ENCODE results near the gene PEAK3. TPM values are rescaled to one million over a fixed set of nuclear protein-coding genes. Genes with fewer than 3 reads are reported as not detected.

The PEAK3 gene
- total and polyA plus RNA-seq, 9 of the 15 experiments (the other 6 are each of a cell fraction or from before 2014, with no cell fraction given): 0.07 to 0.40 TPM; not detected in 7

DNA sequence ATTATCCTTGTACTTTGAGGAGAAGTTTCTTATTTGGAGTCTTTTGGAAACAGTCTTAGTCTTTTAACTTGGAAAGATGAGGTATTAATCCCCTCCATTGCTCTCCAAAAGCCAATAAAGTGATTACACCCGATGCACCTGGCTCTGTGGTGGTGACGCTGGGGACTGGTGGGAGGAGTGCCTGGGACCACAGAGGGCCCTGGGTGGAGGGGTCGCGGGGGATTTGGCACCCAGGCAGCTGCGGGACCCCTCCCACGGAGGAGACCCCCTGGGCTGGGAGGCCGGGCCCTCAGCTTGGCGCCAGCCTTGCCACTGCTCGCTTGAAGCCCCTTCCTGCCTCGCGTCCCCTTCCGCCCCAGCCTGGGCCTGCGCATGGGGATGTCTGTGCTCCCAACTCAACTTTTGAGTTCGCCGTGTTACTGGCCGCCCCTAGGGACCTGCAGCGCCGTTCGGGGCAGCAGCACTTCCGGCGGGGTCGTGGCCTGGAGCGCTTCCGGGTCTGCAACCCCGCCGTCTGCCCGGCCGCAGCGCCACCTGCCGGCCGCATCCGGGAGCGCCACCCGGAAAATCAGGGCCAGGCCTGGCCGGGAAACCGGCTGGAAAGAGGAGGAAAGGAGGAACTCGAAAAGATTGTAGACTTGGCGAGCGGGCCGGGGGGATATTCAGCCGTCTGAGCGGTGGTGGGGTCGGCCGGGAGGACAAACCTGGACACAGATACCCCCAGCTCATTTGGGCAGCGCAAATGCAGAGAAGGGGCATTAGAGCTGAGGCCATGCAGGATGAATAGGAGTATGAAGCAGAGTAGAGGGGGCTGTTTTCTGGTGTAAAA is 8.4 kb downstream of the PEAK3 start (continued):
- TF ChIP-seq, protein P1, sequence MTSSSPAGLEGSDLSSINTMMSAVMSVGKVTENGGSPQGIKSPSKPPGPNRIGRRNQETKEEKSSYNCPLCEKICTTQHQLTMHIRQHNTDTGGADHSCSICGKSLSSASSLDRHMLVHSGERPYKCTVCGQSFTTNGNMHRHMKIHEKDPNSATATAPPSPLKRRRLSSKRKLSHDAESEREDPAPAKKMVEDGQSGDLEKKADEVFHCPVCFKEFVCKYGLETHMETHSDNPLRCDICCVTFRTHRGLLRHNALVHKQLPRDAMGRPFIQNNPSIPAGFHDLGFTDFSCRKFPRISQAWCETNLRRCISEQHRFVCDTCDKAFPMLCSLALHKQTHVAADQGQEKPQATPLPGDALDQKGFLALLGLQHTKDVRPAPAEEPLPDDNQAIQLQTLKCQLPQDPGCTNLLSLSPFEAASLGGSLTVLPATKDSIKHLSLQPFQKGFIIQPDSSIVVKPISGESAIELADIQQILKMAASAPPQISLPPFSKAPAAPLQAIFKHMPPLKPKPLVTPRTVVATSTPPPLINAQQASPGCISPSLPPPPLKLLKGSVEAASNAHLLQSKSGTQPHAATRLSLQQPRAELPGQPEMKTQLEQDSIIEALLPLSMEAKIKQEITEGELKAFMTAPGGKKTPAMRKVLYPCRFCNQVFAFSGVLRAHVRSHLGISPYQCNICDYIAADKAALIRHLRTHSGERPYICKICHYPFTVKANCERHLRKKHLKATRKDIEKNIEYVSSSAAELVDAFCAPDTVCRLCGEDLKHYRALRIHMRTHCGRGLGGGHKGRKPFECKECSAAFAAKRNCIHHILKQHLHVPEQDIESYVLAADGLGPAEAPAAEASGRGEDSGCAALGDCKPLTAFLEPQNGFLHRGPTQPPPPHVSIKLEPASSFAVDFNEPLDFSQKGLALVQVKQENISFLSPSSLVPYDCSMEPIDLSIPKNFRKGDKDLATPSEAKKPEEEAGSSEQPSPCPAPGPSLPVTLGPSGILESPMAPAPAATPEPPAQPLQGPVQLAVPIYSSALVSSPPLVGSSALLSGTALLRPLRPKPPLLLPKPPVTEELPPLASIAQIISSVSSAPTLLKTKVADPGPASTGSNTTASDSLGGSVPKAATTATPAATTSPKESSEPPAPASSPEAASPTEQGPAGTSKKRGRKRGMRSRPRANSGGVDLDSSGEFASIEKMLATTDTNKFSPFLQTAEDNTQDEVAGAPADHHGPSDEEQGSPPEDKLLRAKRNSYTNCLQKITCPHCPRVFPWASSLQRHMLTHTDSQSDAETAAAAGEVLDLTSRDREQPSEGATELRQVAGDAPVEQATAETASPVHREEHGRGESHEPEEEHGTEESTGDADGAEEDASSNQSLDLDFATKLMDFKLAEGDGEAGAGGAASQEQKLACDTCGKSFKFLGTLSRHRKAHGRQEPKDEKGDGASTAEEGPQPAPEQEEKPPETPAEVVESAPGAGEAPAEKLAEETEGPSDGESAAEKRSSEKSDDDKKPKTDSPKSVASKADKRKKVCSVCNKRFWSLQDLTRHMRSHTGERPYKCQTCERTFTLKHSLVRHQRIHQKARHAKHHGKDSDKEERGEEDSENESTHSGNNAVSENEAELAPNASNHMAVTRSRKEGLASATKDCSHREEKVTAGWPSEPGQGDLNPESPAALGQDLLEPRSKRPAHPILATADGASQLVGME (CRISPR knock-in tag; IDR thresholded peaks at IDR 0.05): no peak
- TF ChIP-seq ZNF316 (IDR thresholded peaks at IDR 0.05): no peak
- TF ChIP-seq ZSCAN32 (CRISPR knock-in tag; IDR thresholded peaks at IDR 0.05): no peak
- no peak for TF ChIP-seq LEF1 (IDR thresholded peaks at IDR 0.05)
- TF ChIP-seq ZNF324 (CRISPR knock-in tag; IDR thresholded peaks at IDR 0.05): no peak
- TF ChIP-seq NR2C2 (CRISPR knock-in tag; IDR thresholded peaks at IDR 0.05): peak; percentile 99
- TF ChIP-seq NR2C2 (tag; IDR thresholded peaks at IDR 0.05): peak; percentile 99
- no peak for TF ChIP-seq ZNF449 (CRISPR knock-in tag; IDR thresholded peaks at IDR 0.05)
- peak; percentile 15; the same call in 1 of the 2 replicates for TF ChIP-seq TOE1 (IDR thresholded peaks at IDR 0.05; ENCODE audit: borderline replicate concordance)
- TF ChIP-seq TOE1 (CRISPR knock-in tag; IDR thresholded peaks at IDR 0.05; ENCODE audit: borderline replicate concordance, low read depth): no peak
- peak; percentile 80 for TF ChIP-seq SMC3 (conservative IDR thresholded peaks at IDR 0.05; ENCODE audit: insufficient read depth, low read depth, low read length)
- TF ChIP-seq ZNF778 (CRISPR knock-in tag; IDR thresholded peaks at IDR 0.05): no peak
- no peak; the same call in 1 of the 2 replicates for TF ChIP-seq TEAD4 (IDR thresholded peaks at IDR 0.05; ENCODE audit: low read length)
- no peak for TF ChIP-seq TEAD4 (CRISPR knock-in tag; IDR thresholded peaks at IDR 0.05; ENCODE audit: borderline replicate concordance)
- no peak; a peak in 1 of 4 replicates for TF ChIP-seq KDM1A (IDR thresholded peaks at IDR 0.05)
- no peak for TF ChIP-seq NR1H2 (CRISPR knock-in tag; IDR thresholded peaks at IDR 0.05)
- TF ChIP-seq ETV5 (CRISPR knock-in tag; IDR thresholded peaks at IDR 0.05; ENCODE audit: low read depth): peak; percentile 74; the same call in 1 of the 2 replicates
- TF ChIP-seq, protein P2, sequence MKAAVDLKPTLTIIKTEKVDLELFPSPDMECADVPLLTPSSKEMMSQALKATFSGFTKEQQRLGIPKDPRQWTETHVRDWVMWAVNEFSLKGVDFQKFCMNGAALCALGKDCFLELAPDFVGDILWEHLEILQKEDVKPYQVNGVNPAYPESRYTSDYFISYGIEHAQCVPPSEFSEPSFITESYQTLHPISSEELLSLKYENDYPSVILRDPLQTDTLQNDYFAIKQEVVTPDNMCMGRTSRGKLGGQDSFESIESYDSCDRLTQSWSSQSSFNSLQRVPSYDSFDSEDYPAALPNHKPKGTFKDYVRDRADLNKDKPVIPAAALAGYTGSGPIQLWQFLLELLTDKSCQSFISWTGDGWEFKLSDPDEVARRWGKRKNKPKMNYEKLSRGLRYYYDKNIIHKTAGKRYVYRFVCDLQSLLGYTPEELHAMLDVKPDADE (conservative IDR thresholded peaks at IDR 0.05; ENCODE audit: control insufficient read depth, low read depth, low read length): peak; percentile 94
- TF ChIP-seq KDM4B (IDR thresholded peaks at IDR 0.05; ENCODE audit: borderline replicate concordance in 2 of 2, low read depth in 1 of 2): peak in 1 of 2 experiments; percentile 94; a peak in 2 of 4 replicates
- TF ChIP-seq, protein P3, sequence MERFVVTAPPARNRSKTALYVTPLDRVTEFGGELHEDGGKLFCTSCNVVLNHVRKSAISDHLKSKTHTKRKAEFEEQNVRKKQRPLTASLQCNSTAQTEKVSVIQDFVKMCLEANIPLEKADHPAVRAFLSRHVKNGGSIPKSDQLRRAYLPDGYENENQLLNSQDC (CRISPR knock-in tag; IDR thresholded peaks at IDR 0.05): no peak
